GM18499 (cell line): ENCODE measurements around the gene COPZ2.
"Not testable (repeated sequence)": the region's sequence is repeated elsewhere in the genome, so short reads cannot be mapped to it uniquely, and the experiment has no call there.

Source experiments
- ATAC-seq: cut with Tn5 transposase; IDR thresholded peaks from one replicate; pipeline ENCODE4 v1.9.1; 2021; ENCODE audit warnings: moderate number of reproducible peaks; ENCODE audit not compliant: insufficient read depth, unreplicated experiment

The COPZ2 gene

GRCh38 chr17:47990962-47991731, 46.5 kb downstream of the COPZ2 start:
- ATAC-seq = no peak

GRCh38 chr17:47989700-47990099, 47.9 kb downstream of the COPZ2 start:
- ATAC-seq = no peak

GRCh38 chr17:47989159-47989558, 48.4 kb downstream of the COPZ2 start:
- no peak for ATAC-seq

- ATAC-seq = not testable (repeated sequence)
Observed at GRCh38 chr17:47988445-47988844, 49.2 kb downstream of the COPZ2 start.

- no peak for ATAC-seq
Observed at GRCh38 chr17:47987240-47987835, 50.3 kb downstream of the COPZ2 start.

GRCh38 chr17:47986520-47986919, 51.1 kb downstream of the COPZ2 start:
- ATAC-seq = no peak

GRCh38 chr17:47983492-47984223, 53.9 kb downstream of the COPZ2 start:
- ATAC-seq = no peak

- ATAC-seq = no peak
Observed at GRCh38 chr17:47982645-47983390, 54.8 kb downstream of the COPZ2 start.

GRCh38 chr17:47982091-47982617, 55.4 kb downstream of the COPZ2 start:
- ATAC-seq = no peak

GRCh38 chr17:47981462-47981861, 56.1 kb downstream of the COPZ2 start:
- no peak for ATAC-seq

GRCh38 chr17:47980541-47980940, 57.1 kb downstream of the COPZ2 start:
- ATAC-seq = no peak

GRCh38 chr17:47978324-47978723, 59.3 kb downstream of the COPZ2 start:
- ATAC-seq = no peak
